ENCODE measurements around the gene ADM2.

Gene ADM2

DNA sequence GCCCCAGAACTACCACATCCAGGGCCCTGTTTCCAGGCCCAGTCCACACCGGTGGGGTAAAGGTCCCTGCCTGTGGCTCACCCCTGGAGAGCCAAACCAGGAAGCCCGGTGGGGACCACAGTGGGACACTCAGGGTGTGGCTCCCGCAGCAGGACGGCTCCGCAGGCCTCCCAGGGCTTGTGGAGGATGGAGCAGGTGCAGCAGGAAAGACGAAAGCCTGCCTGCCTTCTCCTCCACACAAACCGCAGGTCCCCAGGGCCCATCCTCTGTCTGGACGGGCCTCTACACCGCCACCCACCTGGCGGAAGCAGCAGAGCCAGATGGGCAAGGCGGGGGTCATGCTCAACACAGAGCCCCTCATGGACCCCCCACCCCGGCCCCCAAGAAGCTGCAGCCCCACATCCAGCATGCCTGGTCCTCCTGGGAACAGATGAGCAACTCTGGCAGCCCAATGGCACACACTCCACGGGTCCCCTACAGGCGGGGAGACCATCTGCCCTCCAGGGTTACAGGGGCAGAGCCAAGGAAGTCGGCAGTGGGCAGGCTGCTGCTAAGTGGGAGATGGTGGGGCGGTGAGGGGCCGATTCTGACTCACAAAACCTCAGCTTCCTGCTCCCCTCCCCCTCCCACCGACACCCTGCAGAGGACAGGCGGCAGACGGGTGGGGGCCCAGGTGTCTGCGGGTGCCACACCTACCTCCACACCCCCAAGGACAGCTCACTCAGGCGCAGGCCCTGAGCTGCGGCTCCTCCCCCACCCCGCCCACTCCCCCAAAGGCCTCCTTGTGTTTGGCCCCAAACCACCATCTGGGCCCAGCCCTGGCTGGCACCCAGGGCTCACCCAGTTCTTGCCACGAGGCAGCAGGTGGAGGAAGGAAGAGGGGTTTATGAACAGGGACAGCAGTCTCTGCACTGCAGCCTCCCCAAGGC is 11.7 kb upstream of the ADM2 start:
- peak; percentile 100 for DNase-seq

DNA sequence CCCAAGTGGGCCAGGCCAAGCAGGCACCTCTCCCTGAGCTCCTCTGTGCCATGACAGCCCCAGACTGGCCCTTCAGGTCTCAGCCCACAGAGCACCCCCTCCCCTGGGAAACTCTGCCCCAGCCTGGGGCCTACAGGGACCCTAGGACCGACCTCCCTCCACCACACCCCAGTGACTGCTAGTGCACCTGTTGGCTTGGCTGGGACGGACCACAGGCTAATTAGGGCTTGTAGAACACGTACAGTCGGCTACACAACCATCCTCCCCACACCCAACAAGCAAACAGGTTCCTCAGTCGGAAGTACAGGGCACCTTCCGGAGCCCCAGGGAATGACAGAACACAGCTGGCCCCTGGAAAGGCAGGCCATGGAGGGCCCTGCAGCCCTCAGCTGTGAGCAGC is 10.9 kb upstream of the ADM2 start:
- no peak for DNase-seq

GRCh38 chr22:50471197-50471847 is 10.0 kb upstream of the ADM2 start:
- DNase-seq = no peak

DNA sequence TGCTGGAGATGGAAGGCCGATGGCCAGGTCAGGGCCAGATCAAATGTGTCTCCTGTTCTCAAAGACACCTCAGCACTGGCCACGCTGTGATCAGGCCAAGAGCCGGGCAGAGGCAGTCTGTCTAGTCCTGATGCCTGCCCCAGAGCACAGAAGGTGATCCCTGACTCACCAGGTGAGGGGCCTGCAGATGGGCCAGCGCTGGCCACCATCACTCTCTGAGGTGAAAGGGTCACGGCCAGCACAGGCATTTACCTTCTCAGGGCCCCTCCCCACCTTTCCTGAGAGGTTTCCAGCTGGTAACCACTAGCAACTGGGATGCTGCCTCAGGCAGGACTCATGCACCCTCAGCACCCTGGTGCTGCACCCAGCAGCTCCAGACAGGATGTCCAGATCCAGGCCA is 9.4 kb upstream of the ADM2 start:
- no peak for DNase-seq

- DNase-seq = peak; percentile 59
These were observed 8.3 kb upstream of the ADM2 start for GRCh38 chr22:50473088-50473487.

GRCh38 chr22:50473855-50474671 is 7.3 kb upstream of the ADM2 start:
- DNase-seq = no peak

GRCh38 chr22:50474710-50475651 is 6.4 kb upstream of the ADM2 start, which contains the start of gene SBF1:
TSS of gene SBF1 (minus strand) at chr22:50475035. CDS start at chr22:50474840, 195 bp downstream.
- peak; percentile 80 for DNase-seq

GRCh38 chr22:50475652-50476002 is 5.7 kb upstream of the ADM2 start:
- no peak for DNase-seq

DNA sequence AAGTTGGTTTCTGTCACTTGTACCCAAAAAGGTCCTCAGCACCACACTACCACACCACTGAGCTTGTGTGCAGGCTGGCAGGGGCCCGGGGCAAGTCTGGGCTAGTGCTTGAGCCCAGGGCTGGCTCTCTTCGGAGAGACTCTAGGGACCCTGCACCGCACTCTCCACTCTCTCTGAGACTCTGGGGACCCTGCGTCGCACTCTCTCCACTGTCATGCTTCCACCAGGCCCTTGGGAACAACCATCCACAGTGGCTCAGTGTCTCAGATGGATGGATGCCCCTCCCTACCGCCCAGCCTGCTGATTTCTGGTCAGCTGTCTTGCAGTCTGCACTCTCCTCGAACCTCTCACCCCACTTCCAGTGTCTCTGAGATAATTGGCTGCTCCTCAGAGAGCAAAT is 4.5 kb upstream of the ADM2 start:
- no peak for DNase-seq

DNA sequence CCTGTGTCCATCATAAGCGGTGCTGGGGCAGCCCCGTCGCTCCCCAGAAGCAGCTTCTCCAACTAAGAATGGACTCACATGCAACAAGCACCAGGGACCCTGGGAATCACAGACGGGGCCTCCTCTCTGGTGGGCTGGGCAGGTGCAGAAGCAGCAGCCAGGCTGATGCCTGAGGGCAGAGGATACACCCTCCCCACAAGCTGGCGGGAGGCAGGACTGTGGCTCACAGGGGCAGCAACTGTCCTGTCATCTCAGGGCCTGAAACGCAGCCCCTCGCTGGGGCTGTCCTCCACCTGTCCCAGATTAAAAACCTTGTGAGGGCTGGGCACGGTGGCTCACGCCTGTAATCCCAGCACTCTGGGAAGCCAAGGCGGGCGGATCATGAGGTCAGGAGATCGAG is 3.4 kb upstream of the ADM2 start:
- DNase-seq = no peak

DNA sequence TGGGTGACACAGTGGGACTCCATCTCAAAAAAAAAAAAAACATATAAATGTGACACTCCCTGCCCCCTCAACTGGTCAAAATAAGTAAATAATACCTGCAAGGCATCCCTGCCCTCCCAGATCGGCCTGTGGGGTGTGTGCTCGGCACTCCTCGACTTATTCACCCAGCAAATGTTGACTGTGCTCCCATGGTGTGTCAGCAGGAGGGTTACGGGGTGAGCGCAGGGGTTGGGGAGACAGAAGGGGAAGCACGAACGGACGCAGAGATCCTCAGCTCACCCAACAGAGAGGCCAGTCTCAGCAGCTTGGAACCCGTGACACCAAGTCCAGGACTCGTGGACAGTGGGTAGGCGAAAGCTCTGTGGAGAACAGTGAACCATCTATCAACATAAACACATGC is 1.6 kb upstream of the ADM2 start:
- DNase-seq = no peak

DNA sequence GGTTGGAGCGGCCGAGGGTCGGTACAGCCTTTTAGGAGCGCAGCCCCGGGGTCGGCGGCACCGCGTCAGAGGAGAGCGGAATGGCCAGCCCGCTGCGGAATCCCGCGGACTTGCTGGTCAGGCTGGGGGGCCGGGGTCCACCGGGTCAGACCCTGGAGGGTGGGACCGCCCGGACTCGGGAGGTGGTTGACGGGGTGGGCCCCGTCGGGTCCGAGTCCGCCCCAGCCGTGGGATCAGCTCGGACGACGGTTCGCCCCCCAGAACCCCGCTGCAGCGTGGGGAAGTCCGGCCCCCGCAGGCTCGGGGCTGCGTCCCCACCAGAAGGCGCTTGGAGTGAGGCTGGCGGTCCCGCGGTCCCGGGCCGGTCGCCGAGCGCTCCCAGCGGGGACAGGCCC is 301 bp upstream of the ADM2 start:
- DNase-seq = no peak

GRCh38 chr22:50482107-50483074 is 1.0 kb downstream of the ADM2 start:
- DNase-seq = no peak

DNA sequence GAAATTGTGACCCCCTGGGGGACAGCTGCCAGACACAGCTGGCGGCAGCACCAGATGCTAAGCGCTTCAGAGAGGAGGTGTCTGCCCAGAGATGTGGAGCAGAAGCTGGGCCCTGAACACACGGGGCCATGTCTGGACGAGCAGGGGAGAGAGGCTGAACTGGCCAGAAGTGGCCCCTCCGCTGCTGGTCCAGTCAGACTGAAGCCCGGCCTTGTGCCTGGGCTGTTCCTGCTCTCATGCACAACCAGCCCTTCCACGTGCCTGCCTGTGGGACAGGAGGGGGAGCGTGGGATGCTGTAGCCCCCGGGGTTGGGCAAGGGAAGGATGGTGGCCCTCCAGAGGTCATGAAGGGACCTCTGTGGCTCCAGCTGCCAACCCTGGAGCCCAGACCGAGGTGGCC is 1.8 kb downstream of the ADM2 start:
- no peak for DNase-seq

- no peak for DNase-seq
These were observed 2.2 kb downstream of the ADM2 start for GRCh38 chr22:50483556-50483955.

- DNase-seq = no peak
These were observed 2.9 kb downstream of the ADM2 start for GRCh38 chr22:50483977-50484853.

DNA sequence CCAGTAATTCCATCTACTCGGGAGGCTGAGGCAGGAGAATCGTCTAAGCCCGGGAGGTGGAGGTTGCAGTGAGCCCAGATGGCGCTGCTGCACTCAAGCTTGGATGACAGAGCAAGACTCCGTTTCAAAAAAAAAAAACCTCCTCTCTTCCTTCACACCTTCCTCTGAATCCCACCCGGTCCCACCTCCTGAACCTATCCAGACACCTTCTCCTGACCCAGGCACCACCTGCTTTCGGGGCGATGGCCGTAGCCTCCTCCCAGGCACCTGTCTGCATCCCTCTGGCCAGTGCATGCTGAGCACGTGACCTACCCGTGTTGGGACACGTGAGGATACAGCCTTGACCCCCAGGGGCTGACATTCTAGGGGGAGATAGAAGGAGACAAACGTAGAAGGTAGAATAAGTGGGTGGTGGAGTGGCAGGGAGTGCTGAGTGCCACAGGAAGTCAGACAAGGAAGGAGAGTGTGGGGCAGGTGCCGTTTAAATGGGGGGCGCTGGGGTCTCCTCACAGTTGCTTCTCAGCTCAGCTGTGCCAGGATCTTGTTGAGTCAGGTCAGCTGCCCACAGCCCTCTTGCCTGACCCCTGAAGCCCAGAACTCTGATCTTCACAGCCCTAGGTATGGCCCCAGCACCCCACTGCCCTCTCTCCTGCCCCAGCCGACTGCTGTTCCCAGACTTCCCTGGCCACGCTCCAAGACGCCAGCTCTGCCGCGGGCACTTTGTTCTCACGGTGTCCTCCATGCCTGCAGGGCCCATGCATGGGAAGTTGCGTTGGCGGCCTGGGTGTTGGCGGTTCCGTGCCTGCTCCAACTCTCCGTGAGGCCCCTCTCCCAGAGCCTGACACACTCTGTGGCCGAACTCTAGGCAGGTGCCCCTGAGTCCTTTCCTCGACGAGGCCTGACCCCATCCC is 4.1 kb downstream of the ADM2 start:
- no peak for DNase-seq

- DNase-seq = no peak
These were observed 5.4 kb downstream of the ADM2 start, which contains the start of gene MIOX for GRCh38 chr22:50486561-50487289. TSS of gene MIOX (plus strand) at chr22:50486859. CDS start at chr22:50486898, 39 bp downstream.
